ENCODE data around the gene MYO1D. TPM values are rescaled to one million over a fixed set of nuclear protein-coding genes. Genes with fewer than 3 reads are reported as not detected.

The MYO1D gene
- total and polyA plus RNA-seq, 2 of the 13 experiments (the other 11 are each of a cell fraction or from before 2014, with no cell fraction given), result 13.2 to 17.3 TPM

- TF ChIP-seq FUBP1 (CRISPR knock-in tag; IDR thresholded peaks at IDR 0.05; ENCODE audit: borderline replicate concordance) (no peak), SNAI1 (CRISPR knock-in tag; IDR thresholded peaks at IDR 0.05; ENCODE audit: borderline replicate concordance) (no peak)
These were observed 318.5 kb downstream of the MYO1D start (continued) for GRCh38 chr17:32558326-32558955.

GRCh38 chr17:32555611-32556310 lies 321.2 kb downstream of the MYO1D start:
- BruUV-seq (replicated peaks), result no TSS peak
- no peak for TF ChIP-seq MZF1 (CRISPR knock-in tag; IDR thresholded peaks at IDR 0.05; ENCODE audit: borderline replicate concordance)
- no peak for TF ChIP-seq CBFB (CRISPR knock-in tag; IDR thresholded peaks at IDR 0.05)
- TF ChIP-seq MED13 (CRISPR knock-in tag; IDR thresholded peaks at IDR 0.05), result no peak
- no peak for TF ChIP-seq ZNF747 (CRISPR knock-in tag; IDR thresholded peaks at IDR 0.05; ENCODE audit: borderline replicate concordance)
- no peak for TF ChIP-seq CHD2 (IDR thresholded peaks at IDR 0.05; ENCODE audit: low read depth, low read length)
- TF ChIP-seq MEIS1 (CRISPR knock-in tag; IDR thresholded peaks at IDR 0.05; ENCODE audit: borderline replicate concordance), result no peak
- TF ChIP-seq PRDM15 (CRISPR knock-in tag; IDR thresholded peaks at IDR 0.05), result no peak
- no peak for TF ChIP-seq MAFG (CRISPR knock-in tag; IDR thresholded peaks at IDR 0.05)
- no peak for TF ChIP-seq RXRA (CRISPR knock-in tag; IDR thresholded peaks at IDR 0.05)
- no peak for TF ChIP-seq RCOR2 (CRISPR knock-in tag; IDR thresholded peaks at IDR 0.05)
- no peak for TF ChIP-seq MXD3 (CRISPR knock-in tag; IDR thresholded peaks at IDR 0.05)
- no peak for TF ChIP-seq ZNF24 (IDR thresholded peaks at IDR 0.05)
- TF ChIP-seq ZNF225 (CRISPR knock-in tag; IDR thresholded peaks at IDR 0.05), result no peak
- no peak for TF ChIP-seq ZNF382 (CRISPR knock-in tag; IDR thresholded peaks at IDR 0.05; ENCODE audit: borderline replicate concordance)
- no peak for TF ChIP-seq MBD4 (IDR thresholded peaks at IDR 0.05; ENCODE audit: borderline replicate concordance, low read length)
- TF ChIP-seq ELF1 (CRISPR knock-in tag; IDR thresholded peaks at IDR 0.05), result no peak

More at GRCh38 chr17:32555611-32556310, 321.2 kb downstream of the MYO1D start:
- H3K27me3 ChIP-seq (ENCODE audit: control insufficient read depth in 1 of 2, insufficient read depth in 2 of 2, low read length in 2 of 2), result no peaks in the 10 kb centered on the region
- DNase-seq (ENCODE audit: low spot score), result no peak
- ChIA-PET POLR2A (no interaction called here), CTCF (ENCODE audit: low intra/inter-chr PET ratio, low total read pairs) (no interaction called here)
- H3K27ac ChIP-seq (ENCODE audit: extremely low read length, insufficient read depth, low read length), result no peak overlapping the region
- H3K4me3 ChIP-seq (replicated peaks in 1 of 3; ENCODE audit: insufficient read depth in 1 of 3, low read depth in 2 of 3, low read length in 3 of 3), result no peak overlapping the region
- in situ Hi-C loops (cut with HindIII; ENCODE audit: extremely low pct_ligation_motif_present, low pct_unique_long_range_greater_than_20kb) (no loop called here), intact Hi-C loops (cut with micrococcal nuclease; ENCODE audit: unreplicated experiment) (no loop called here)
- H3K36me3 ChIP-seq (replicated peaks in 1 of 2; ENCODE audit: control insufficient read depth in 1 of 2, insufficient read depth in 2 of 2, low read length in 2 of 2), result no peaks in the 10 kb centered on the region
- ATAC-seq, result no peak
- no peak overlapping the region for H3K9ac ChIP-seq (ENCODE audit: insufficient read depth, low read depth, low read length)
- WGBS (ENCODE audit: low lambda C conversion rate), result 89% methylated on average over 12 of the region's 12 CpGs
- H3K4me1 ChIP-seq (ENCODE audit: insufficient read depth, low read length), result no peaks in the 10 kb centered on the region
- FAIRE-seq, result no peak
- no peaks in the 10 kb centered on the region for H3K9me3 ChIP-seq (ENCODE audit: low read length)
- H3K4me2 ChIP-seq (ENCODE audit: low read depth, low read length), result no peak overlapping the region
- no peaks in the 10 kb centered on the region for H4K20me1 ChIP-seq (ENCODE audit: insufficient read depth, low read length)
- no peak overlapping the region for H2AFZ ChIP-seq (ENCODE audit: low read length)
- no peaks in the 10 kb centered on the region for H3K79me2 ChIP-seq (ENCODE audit: insufficient read depth, low read length)

Data from HepG2 (cell line).